Urinary bladder (tissue), 4 donors: ENCODE data around the gene NCKAP5. TPM values are rescaled to one million over a fixed set of nuclear protein-coding genes. Genes with fewer than 3 reads are reported as not detected.

Source experiments
- DNase-seq: peaks from one replicate; pipeline ENCODE4 v3.0.0-alpha.2; 2015; ENCODE audit errors: extremely low spot score
- H3K27ac ChIP-seq: one replicate; pipeline ENCODE4 v1.5.1; 2013; ENCODE audit warnings: low read depth, mild to moderate bottlenecking, moderate library complexity
- H3K36me3 ChIP-seq: one replicate; pipeline ENCODE4 v1.6.1; 2013; ENCODE audit warnings: mild to moderate bottlenecking, moderate library complexity; ENCODE audit not compliant: insufficient read depth
- H3K4me1 ChIP-seq: one replicate; pipeline ENCODE4 v1.6.1; 2013; ENCODE audit warnings: mild to moderate bottlenecking, moderate library complexity; ENCODE audit not compliant: insufficient read depth
- H3K4me3 ChIP-seq: one replicate; pipeline ENCODE4 v1.5.1; 2013; ENCODE audit warnings: low read depth, low read length
- WGBS: extraction: QIAGEN DNeasy Blood & Tissue Kit; methylation state at CpG from one replicate; pipeline ENCODE4 v1.1.7; 2013; 5-methylcytosine and 5-hydroxymethylcytosine counted together
- polyA plus RNA-seq: library from polyadenylated mRNA; stranded (reverse); fragments of 200-250 nt; gene quantifications from one replicate; pipeline ENCODE4 v1.2.3, GENCODE V29; 2013
- total RNA-seq: library from RNA; depleted of rRNA; stranded (reverse); fragments of >200 nt; gene quantifications from one replicate; pipeline ENCODE4 v1.2.3, GENCODE V29; 2014
- donor health status: healthy with polysubstance abuse.
- donor health status: healthy.

NCKAP5 gene
- total and polyA plus RNA-seq, 2 donors, result 0.32 to 14.4 TPM

DNA sequence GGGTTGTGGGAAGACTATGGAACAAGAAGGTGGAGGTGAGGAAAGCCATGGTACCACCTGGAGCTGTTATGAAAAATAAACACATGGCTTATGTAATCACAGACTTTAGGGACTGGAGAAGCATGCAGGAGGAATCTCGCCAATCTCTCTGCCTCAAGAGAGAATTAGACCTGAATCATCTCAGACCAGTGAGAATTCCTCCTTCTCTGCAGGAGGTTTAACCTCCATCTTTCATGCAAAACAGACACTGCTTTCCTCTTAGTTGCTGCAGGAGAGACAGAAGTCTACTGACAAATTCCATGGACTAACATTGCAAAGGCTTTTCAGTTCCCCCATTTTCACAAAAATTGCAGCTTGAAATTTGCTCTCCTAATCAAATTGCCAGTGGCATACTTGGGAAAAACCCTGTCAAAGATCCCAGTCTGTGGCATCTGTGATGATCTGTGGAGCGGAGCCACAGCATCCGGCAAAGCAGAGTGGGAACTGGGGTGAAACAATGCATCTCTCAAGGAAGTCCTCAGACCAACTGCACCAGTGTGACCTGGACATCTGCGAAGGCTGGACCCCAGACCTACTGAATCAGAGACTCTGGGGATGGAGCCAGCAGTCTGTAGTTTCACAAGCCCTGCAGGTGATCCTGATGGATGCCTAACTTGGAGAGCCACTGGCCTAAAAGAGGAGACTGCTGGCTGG is 28.6 kb upstream of the NCKAP5 start:
- 92% methylated on average over 4 of the region's 4 CpGs for WGBS
- H3K27ac ChIP-seq, result no peak overlapping the region
- no peak overlapping the region for H3K4me3 ChIP-seq
- DNase-seq, result no peak
- H3K36me3 ChIP-seq, result no peaks in the 10 kb centered on the region
- no peaks in the 10 kb centered on the region for H3K4me1 ChIP-seq

DNA sequence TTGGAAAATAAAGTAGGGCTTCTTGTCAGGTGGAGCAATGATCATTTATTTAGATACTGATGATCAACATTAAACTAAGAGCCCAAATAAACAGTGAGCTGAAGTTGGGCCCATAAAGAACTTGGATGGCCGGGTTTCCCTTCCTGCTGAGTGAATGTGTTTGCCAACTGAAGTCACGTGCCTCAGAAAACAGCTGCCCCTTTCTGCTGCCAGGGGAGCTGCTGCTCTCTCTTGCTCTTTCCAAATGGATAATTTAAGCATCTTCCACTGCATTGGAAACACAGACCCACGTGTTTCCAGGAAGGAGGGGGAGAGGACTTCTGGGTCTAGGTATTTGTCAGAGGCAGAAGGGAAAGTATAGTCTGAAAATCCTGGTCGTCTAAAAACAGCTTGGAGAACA is 22.9 kb upstream of the NCKAP5 start:
- H3K4me3 ChIP-seq, result no peak overlapping the region
- no peak for DNase-seq
- 11% methylated on average over 4 of the region's 4 CpGs for WGBS
- H3K36me3 ChIP-seq, result no peaks in the 10 kb centered on the region
- H3K4me1 ChIP-seq, result no peaks in the 10 kb centered on the region
- no peak overlapping the region for H3K27ac ChIP-seq

DNA sequence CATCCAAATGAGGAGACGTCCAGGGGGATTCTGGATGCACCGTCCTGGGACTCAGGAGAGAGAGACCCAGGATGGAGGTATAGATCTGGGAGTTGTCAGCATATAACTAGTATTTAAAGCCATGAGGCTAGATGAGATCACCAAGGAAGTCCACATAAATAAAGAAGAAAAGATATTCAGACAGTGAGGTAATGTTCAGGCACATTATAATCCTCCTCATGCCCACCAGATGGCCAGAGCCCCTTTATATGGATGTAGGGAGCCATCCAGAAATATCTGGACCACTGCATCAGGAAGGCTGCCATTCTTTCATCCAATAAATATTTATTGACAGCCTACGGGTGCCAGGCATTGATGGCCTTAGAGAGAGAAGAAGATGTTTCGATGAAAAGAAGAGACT is 21.2 kb upstream of the NCKAP5 start:
- Histone ChIP-seq H3K4me1 (no peaks in the 10 kb centered on the region), H3K36me3 (no peaks in the 10 kb centered on the region), H3K4me3 (no peak overlapping the region), H3K27ac (no peak overlapping the region)
- no peak for DNase-seq
- WGBS, result 68% methylated on average over 4 of the region's 4 CpGs

GRCh38 chr2:133588144-133588543 is 19.9 kb upstream of the NCKAP5 start:
- Histone ChIP-seq H3K36me3 (no peaks in the 10 kb centered on the region), H3K4me3 (no peak overlapping the region), H3K4me1 (no peaks in the 10 kb centered on the region), H3K27ac (no peak overlapping the region)
- no peak for DNase-seq
- WGBS, result 57% methylated on average over 1 of the region's 1 CpG

GRCh38 chr2:133586978-133587377 is 18.7 kb upstream of the NCKAP5 start:
- Histone ChIP-seq H3K36me3 (no peaks in the 10 kb centered on the region), H3K4me1 (no peaks in the 10 kb centered on the region), H3K27ac (no peak overlapping the region), H3K4me3 (no peak overlapping the region)
- no peak for DNase-seq
- 88% methylated on average over 6 of the region's 6 CpGs for WGBS

- 27% methylated on average over 1 of the region's 1 CpG for WGBS
- DNase-seq, result no peak
These were observed 12.9 kb upstream of the NCKAP5 start for GRCh38 chr2:133581010-133581760.

DNA sequence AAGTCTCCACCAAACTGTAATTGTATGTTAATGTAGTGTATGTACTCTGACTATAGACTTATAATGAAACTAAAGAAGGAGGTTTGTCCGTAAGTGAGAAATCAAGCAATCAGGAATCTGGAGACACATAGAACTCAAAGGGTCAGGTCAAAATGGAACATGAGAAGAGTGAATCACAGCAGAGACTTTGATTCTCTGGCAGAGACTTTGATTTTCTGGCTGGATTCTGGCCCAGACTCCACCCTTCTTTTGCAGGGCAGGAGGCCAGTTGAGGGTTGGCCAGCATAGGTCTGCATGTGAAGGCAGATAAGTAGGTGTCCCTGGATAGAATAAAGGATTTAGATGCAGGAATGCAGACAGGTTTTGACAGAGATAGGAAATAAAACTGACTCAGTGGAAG is 11.0 kb upstream of the NCKAP5 start:
- no peak overlapping the region for H3K4me3 ChIP-seq
- WGBS, result 78% methylated on average over 1 of the region's 1 CpG
- no peaks in the 10 kb centered on the region for H3K4me1 ChIP-seq
- DNase-seq, result no peak
- no peaks in the 10 kb centered on the region for H3K36me3 ChIP-seq
- H3K27ac ChIP-seq, result no peak overlapping the region

More at GRCh38 chr2:133581010-133581760, 12.9 kb upstream of the NCKAP5 start:
- Histone ChIP-seq H3K4me1 (no peaks in the 10 kb centered on the region), H3K4me3 (no peak overlapping the region), H3K27ac (no peak overlapping the region), H3K36me3 (no peaks in the 10 kb centered on the region)

GRCh38 chr2:133576714-133577113 is 8.5 kb upstream of the NCKAP5 start:
- H3K36me3 ChIP-seq, result no peaks in the 10 kb centered on the region
- no peak overlapping the region for H3K4me3 ChIP-seq
- H3K27ac ChIP-seq, result no peak overlapping the region
- 73% methylated on average over 1 of the region's 1 CpG for WGBS
- DNase-seq, result no peak
- no peaks in the 10 kb centered on the region for H3K4me1 ChIP-seq

DNA sequence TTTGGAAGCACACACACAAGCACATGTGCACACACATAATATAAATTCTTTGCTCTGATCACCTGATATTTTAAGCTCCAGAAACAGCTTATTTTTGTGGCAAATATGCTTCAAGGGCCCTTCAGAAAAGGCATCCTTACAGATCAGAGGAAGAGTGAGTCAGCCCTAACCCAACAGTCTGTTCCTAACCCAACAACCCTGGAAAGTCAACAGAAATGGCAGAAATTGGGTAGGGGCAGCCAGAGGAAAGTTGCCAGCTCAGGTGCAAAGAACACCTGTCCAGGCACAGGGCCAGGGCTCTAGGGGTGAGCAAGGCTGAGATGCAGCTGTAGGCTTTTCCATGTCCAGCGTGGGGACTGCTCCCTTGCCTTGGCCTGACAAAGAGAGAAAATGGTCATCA is 6.4 kb upstream of the NCKAP5 start:
- H3K4me3 ChIP-seq, result no peak overlapping the region
- 96% methylated on average over 1 of the region's 1 CpG for WGBS

GRCh38 chr2:133574186-133574585 is 5.9 kb upstream of the NCKAP5 start:
- DNase-seq, result no peak
- Histone ChIP-seq H3K4me3 (no peak overlapping the region), H3K4me1 (no peaks in the 10 kb centered on the region), H3K36me3 (no peaks in the 10 kb centered on the region), H3K27ac (no peak overlapping the region)
- 77% methylated on average over 5 of the region's 5 CpGs for WGBS

More for the DNA sequence above, 6.4 kb upstream of the NCKAP5 start:
- no peak overlapping the region for H3K27ac ChIP-seq
- H3K36me3 ChIP-seq, result no peaks in the 10 kb centered on the region
- H3K4me1 ChIP-seq, result no peaks in the 10 kb centered on the region
- DNase-seq, result no peak

GRCh38 chr2:133573491-133574162 is 5.4 kb upstream of the NCKAP5 start:
- H3K4me3 ChIP-seq, result no peak overlapping the region
- no peak for DNase-seq
- no peaks in the 10 kb centered on the region for H3K4me1 ChIP-seq
- H3K27ac ChIP-seq, result no peak overlapping the region
- no peaks in the 10 kb centered on the region for H3K36me3 ChIP-seq
- WGBS, result 87% methylated on average over 6 of the region's 6 CpGs

DNA sequence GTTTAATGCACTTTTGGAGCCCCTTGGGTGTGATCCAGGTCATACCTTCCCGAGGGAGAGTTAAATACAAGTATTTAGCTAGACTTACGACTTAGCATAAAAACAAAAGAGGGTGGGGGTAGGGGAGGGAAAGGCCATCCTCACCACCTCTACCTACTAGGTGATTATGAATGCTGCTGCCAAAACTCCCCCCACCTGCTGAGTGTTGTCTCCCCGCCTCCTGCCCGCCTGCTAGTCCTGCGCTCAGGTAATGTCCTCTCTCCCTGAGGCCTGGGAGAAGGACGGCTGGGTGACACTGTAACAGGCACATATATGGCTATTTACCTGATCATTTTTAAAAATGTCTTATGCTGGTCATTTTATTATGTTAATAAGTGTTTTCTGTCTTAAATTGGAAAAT is 3.0 kb upstream of the NCKAP5 start:
- Histone ChIP-seq H3K27ac (no peak overlapping the region), H3K36me3 (no peaks in the 10 kb centered on the region), H3K4me3 (no peak overlapping the region), H3K4me1 (no peaks in the 10 kb centered on the region)
- 91% methylated on average over 6 of the region's 6 CpGs for WGBS
- DNase-seq, result no peak

DNA sequence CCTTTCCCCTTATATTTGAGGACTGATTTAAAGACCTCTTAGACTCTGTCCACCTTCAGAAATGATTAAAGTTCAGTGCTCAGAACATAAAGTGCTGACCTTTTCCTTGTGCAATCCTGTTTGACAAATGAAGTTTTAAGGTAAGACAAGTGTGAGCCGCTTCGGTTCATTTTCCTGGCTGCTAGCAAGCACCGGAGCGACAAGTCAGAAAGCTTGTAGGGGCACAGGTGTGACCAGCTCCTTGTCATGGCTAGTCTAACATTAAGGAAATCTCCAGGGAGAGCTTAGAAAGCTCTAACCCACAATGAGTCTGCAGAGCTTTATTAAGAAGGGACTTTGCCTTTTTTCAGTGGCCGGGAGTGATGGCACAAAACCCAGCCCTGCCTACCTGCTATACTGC is 2.3 kb upstream of the NCKAP5 start:
- no peak overlapping the region for H3K27ac ChIP-seq
- no peaks in the 10 kb centered on the region for H3K4me1 ChIP-seq
- no peaks in the 10 kb centered on the region for H3K36me3 ChIP-seq
- H3K4me3 ChIP-seq, result no peak overlapping the region
- 96% methylated on average over 5 of the region's 5 CpGs for WGBS
- no peak for DNase-seq

DNA sequence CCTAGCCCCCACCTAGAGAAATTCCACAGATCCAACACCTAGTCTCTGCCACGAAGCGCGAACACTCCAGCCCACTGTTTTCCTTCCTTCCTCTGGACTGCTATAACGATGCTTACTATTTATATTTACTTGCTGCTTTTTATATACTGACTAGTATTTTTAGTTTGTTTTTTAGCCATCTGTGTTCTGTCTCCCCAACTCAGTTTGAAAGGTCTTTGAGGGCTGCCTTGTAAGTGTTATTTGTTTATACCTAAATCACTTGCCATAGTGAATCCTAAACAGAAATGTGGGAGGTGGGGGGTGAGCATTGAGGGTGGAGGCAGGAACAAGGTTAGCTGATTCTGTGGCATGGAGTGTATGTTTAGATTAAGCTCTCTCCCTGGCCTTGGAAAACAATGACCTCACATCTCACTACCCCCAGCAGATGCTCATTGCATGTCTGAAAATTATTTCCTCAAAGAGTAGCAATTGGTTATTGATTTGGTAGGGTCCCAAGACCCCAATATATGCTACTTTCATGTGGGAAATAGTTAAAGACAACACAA is 1.1 kb upstream of the NCKAP5 start:
- no peak overlapping the region for H3K4me3 ChIP-seq
- WGBS, result 66% methylated on average over 4 of the region's 4 CpGs
- DNase-seq, result no peak
- H3K27ac ChIP-seq, result no peak overlapping the region
- no peaks in the 10 kb centered on the region for H3K36me3 ChIP-seq
- no peaks in the 10 kb centered on the region for H3K4me1 ChIP-seq
